GM21515 (cell line): ENCODE data around the gene TMEM132E.

Experiments
- ATAC-seq: cut with Tn5 transposase; IDR thresholded peaks from one replicate; pipeline ENCODE4 v1.9.1; 2021; ENCODE audit not compliant: unreplicated experiment

The TMEM132E gene

DNA sequence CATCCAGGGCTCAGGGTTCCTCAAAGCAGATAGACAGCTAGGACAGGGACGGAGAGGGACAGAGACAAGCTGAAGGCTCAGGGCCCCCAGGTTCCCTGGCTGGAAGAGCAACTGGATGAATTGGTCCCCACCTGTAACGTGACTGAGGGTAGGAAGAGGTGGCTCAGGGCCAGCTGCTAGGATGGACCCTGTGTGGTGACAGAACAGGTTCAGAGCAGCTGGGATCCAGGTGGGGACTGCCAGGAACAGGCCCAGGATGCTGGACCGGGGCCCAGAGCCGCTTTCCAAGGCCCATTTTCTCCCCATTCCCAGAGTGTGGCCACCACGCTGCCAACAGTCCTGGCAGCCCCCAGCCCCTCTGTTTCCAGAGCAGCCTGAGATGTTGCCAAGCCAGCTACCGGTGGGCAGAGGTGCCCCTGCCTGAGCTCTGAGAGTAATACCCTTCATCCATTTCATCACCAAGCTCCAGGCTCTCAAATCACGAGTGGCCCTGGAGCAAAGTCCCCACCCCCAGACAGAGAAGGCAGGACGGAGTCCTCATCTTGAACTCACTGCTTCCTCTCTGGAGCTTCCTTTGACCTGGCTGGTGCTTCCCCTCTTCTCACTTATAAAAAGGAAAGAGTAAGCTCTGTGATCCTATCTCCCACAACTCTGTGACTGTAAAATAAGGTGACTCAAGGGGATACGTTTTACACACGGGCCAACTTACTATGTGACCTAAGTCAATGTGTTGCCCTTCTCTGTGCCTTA lies 79.6 kb downstream of the TMEM132E start:
- no peak for ATAC-seq

DNA sequence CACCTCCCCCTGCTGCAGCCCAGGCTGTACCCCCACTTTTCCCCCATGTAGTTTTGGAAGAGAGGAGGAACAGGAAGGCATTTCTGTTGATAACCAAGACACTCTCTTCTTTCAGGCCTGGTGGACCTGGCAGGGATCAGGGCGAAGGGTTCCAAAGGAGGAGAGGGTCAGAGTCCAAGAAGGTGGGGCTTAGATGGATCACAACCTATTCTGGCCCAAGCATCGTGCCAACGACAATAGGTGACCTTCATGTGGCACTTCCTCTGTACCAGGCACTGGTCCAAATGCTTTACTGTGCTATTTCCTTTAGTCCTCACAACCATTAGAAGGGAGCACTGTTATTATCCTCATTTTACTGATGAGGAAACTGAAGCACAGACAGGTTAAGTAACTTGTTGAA lies 84.3 kb downstream of the TMEM132E start:
- no peak for ATAC-seq

DNA sequence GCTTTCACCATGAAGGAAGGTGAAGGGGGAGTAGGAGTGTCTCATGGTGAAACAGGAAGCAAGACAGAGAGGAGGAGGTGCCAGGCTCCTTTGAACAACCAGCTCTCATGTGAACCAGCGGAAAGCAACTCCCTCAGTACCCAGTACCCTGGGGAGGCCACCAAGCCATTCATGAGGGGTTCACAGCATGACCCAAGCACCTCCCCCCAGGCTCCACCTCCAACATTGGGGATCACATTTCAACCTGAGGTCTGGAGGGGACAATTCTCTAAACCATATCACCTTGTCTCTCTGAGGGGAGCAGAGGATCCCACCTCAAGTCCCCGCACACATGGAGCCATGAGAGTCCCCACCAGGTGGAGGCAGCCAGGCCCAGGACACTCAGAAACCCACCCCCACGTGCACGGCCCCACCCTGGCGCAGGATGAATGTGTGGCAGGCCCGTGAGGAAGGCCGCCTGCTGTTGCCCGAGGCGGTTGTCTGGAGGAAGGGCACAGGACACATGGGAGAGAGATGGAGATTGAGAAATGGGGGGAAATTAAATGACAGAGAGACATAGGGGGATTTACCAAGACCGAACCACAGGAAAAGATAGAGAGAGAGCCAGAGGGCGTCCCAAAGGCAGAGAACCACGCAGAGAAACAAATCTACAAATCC lies 85.9 kb downstream of the TMEM132E start:
- ATAC-seq, result no peak

DNA sequence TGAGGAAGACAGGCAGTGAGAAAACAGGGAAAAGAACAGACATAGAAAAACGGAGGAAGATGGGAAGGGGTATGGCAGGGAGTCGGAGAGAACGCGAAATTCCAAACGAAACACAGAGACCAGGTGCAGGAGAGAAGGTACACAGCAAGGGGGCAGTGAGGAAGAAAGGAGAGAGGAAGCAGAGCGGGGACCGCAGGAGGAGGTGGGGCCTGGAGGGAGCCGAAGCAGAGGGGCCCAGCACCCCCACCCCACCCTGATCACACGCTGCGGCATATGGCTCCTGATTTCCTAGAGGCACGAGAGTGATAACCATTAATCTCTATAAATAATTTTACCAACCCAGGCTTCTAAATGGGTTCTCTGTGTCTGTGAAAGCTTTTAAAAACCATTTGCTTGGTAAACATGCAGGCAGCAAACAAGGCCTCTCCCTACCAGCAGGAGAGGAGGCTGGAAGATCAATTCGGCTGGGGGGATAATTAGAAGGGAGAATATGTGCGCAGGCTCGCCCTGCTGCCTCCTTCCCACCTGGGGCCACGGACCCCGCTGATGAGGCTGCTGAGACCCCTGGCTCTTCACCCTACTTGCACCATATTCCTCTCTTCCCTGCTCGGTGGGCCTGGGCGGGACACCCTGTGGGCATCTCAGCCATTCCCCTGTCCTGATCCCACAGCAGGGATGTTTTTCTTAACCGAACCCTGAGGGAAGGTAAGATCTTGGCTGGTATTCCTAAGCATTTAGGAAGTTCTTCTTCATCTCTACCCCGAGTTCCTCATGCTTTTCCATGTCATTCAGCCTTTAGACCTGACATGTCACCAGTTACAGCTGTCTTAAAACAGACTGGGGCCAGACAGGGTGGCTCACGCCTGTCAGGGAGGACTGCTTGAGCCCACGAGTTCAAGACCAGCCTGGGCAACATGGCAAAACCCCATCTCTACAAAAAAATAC lies 86.7 kb downstream of the TMEM132E start:
- ATAC-seq, result no peak

DNA sequence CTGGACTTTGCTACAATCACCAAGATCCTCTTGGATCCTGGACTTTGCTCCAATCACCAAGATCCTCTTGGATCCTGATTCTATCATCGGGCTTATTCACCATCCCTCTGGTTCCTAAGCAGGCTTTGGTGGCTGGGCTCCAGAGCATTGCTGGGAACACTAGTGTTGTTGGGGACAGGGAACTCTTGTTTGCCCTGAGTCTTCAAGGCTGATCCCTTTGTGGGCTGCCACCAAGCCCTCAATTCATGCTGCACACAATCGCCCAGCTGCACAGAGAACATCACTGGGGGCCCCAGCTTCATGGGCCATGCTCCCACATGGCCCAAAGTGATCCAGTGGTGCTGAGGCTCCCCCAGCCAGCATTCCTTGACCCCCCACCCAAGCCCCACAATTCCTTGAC lies 88.3 kb downstream of the TMEM132E start:
- ATAC-seq, result no peak

DNA sequence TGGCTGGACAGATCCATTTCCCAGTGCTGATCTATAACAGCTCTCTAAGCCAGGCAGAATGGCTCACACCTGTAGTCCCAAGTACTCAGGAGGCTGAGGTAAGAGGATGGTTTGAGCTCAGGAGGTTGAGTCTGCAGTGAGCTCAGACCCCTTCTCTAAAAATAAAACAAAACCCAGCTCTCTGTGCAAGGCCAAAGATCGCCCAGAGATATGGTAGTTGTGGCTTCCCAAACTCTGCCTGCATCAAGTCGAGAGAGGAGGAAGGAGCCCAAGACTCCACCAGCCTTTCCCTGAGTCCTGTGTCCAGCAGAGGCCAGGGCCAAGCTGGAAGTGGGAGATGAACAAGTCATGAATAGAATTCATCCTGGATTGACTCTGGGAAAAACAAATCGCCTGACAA lies 88.8 kb downstream of the TMEM132E start:
- no peak for ATAC-seq

DNA sequence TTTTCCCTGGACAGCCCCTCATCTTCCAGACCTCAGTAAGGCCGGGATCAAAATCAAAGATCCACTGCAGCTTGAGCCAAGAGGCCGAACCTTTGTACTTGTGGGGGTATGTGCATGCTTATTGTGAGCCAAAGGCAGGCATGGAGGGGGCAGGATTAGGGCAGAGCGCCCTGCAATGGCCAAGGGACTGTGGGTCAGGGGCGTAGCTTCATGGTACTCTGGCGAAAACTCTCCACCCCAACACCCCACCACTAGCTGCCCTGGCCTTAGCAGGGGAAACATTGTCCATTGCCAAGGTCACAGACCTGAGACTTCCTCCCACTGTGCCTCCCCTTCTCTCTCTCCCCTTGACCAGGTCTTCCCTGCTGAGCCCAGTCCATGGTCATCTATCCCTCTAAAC lies 90.1 kb downstream of the TMEM132E start:
- no peak for ATAC-seq

DNA sequence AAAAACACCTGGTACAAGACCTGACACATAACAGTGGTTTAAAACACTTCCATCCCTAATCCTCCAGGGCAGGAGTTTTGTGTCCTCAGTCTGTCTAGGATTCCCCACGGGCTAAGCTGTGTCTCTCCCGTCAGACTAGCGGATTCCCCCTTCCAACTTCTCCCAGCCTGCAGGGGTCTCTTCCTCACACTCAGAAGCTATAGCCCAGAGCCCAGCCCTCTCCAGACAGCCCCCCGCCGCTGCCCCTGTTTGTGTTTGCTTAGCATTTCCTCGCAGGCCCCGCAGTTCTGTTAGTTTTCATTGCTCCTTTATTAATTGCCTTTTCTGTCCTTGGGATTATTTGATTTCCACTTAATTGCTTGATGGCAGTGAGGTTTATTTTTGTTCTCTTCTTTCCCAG lies 91.2 kb downstream of the TMEM132E start:
- ATAC-seq, result no peak

DNA sequence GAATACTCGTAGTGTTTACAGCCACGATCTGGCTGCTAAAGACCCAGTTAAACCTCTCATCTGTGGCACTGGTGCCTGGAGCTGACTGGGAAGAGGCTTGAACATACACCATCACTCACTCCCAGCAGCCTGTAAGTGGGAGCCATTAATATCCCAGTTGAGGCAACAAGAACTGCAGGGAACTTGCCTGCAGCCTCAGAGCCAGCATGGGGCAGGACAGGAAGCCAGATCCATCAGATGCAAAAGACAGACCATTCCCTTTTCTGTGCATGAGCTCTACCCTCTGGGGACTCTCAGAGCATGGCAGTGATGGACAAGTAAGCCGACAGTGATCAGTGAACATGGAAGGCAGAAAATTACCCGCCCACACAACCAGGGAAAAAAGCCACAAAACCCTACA lies 91.8 kb downstream of the TMEM132E start:
- no peak for ATAC-seq

DNA sequence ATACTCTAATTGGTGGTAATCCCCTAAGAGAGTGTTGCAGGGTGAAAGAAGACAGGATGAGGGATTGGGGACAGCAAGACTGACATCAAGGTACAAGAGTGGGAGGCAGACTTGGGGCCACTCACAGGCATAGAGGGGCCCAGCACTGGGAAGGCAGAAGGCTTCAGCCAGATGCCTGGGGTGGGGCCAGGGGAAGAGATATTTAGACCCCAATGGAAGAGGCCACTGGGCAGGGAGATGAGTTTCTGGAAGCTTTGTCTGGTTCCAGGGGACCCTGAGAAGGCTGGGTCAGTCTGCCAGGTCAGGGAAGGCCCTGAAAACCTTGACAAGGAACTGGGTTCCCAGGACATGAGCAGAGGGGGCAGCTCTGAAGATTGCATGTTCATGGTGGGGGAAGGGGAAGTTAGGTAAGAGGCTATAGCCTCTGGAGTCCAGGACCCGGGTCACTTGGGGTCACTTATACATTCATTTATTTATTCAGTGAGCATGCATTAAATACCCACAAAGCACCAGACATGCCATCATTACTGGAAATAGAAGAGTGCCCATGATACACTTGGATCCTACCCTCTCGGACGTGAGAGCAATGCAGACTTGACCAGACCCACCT lies 92.9 kb downstream of the TMEM132E start:
- ATAC-seq, result no peak

DNA sequence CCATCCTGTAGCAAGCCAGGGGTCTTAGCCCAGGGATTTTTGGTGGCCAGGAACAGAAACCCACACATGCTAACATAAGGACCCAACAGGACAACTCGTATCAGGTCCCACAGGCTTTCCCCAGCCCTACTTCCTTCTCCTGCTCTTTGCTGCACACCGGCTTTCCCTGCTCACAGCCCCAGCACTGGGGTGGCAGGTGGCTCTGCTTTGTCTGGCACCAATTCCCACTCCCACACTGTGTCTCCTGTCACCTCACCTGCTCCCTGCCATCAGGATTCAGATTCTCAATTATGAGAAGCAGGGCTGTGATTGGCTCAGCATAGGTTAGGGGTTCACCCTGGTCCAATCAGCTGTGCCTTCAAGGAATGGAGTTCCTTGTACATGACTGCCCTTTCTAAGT lies 94.1 kb downstream of the TMEM132E start:
- ATAC-seq, result no peak

DNA sequence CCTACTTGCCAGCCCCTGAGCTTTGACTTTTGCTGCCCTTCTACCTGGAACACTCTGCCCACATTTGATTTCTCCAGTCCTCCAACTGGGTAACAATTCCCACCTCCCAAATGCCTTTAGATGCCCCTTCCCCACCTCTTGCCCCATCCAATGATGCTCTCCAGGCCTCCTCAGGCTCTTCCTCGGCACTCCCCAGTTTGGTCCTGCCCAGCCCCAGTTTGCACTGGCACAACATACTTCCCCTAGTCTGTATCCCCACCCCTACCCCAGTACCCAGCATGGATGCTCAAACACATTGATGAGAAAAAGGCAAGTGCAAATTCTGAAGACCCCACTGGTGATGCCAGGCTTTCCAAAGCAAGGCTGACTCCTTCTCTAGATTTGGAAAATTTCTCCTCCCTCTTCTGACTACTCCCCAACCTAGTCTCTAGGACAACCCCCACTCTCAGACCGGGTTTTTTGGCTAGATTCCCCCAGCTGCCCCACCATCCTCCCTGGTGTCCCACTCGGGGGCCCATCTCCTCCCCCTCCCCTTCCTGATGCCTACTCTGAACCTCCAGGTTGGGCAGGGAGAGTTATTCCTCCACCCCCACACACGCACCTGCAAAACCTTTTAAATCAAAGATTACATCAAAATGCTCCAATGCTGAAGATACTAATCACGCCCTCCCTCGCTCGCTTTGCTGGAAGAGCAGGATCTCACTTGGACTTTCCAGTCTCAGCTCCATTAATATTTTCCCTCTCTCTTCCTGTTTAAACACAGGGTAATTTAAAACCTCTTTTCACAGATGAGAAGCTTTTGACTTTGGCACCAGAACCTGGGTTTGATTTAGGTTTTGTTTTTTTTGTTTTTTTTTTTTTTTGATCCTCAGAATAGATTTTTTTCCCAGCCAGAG lies 94.9 kb downstream of the TMEM132E start:
- ATAC-seq, result no peak

DNA sequence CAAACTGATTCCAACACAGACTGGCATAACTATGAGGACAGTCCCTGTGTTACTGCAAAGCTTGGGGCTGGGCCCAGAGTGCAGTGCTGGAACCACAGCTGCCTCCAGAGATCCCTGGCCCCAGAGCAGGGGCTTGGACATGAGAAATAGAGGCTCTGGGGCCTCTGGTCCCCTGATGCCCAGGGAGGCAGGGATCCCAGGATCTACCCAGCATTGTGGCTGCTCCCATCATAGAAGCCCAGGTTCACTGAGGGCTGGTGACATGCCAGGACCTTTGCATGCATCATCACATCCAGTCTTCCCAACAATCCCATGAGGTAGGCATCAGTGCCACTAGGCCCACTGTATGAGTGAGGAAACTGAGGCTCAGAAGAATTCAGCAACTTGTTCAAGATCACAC lies 95.8 kb downstream of the TMEM132E start:
- no peak for ATAC-seq

DNA sequence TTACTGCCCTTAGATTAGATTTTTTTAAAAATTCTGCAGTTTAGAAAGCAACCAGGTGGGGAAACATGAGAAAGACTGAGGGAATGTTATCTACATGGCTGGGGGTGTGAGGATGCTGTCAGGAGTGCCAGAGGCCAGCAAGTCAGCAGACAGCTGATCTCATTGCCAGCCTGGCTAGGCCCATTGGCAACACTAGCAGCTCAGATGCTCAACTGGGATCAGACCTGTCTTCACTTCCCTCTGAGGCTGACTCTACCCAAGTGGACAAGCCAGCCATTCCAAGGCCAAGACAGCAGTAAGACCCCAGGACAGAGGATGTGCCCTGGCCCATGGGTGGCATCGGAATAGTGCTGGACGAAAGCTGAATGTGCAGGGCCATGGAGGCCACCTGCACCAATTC lies 96.2 kb downstream of the TMEM132E start:
- no peak for ATAC-seq

DNA sequence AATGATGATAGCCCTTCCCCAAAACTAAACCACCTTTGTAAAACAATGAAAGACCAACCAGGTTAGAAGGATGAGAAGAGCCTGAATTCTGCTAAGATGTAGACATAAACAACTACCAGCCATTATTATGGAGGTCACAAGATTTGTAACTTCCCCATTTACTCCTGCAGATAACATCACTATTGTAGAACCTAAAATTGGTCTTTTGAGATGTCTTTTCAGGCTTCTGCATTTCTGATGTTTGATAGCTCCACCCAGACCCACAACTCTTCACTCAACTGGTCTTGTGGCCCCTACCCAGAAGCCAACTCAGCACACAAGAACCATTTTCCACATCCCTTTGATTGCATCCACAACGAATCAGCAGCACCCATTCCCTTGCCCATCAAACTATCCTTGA lies 100.8 kb downstream of the TMEM132E start:
- ATAC-seq, result no peak

DNA sequence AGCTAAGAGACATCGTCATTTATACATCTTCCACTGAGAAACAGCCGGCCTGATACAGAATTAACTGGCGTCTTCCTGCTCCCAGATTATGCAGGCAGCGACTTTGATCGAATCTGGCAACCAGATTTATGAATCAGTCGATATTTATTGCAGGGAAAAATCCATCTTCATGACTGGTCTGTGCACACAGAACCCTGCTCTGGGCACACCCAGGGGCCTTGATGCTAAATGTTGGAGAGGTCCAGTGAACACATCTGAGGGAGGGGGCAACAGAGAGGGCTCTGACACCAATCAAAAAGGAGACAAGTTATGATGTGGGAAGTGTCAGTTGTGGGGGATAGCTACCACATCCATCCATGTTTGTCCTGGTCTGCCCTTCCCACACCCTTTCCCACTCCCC lies 102.9 kb downstream of the TMEM132E start:
- no peak for ATAC-seq

DNA sequence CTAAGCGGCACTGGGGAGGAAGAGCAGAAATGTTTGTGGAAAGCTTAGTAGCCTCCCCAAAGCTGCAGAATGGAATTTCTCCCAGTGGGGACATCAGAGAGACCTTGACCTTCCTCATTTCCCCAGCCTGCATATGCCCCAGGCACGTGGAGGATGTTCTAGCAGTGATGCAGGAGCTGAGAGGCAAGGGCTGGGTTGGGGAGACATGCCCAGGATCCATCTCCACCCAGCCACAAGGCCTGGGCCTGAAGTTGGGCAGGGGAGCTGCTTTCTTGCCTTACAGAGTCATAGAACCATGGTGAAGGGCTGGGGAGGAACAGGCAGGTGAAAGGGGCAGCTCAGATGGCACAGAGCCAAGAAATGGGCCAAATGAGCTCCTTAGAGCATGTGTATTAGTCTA lies 104.0 kb downstream of the TMEM132E start:
- no peak for ATAC-seq
